Limb (tissue), 2 donors: Measurements from ENCODE around the gene KIF26A.

Experiments used
- DNase-seq, 2 donors: peaks; one replicate each; pipeline ENCODE4 v3.0.0-alpha.2; 2016; ENCODE audit errors: extremely low spot score in 2 of 2

KIF26A gene

DNA sequence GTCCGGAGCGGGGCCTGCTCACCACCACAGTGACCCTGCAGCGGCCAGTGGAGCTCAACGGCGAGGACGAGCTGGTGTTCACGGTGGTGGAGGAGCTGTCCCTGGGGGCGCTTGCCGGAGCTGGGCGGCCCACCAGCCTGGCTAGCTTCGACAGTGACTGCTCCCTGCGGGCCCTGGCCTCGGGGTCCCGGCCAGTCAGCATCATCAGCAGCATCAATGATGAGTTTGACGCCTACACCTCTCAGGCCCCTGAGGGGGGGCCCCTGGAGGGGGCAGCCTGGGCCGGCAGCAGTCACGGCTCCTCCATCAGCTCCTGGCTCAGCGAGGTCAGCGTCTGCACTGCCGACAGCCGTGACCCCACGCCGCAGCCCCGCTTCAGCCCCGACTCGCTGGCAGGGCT is 37.4 kb downstream of the KIF26A start:
- DNase-seq, result no peak

DNA sequence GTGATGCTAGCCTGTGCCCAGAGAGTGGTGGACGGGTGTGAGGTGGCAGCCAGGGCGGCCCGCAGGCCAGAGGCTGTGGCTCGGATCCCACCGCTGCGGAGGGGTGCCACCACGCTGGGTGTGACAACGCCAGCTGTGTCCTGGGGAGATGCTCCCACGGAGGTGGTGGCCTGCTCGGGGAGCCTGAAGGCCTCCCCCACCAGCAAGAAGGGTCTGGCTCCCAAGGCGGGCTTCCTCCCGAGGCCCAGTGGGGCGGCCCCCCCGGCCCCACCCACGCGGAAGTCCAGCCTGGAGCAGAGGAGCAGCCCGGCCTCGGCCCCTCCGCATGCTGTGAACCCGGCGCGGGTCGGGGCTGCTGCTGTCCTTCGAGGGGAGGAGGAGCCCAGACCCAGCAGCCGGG is 38.2 kb downstream of the KIF26A start:
- no peak for DNase-seq

DNA sequence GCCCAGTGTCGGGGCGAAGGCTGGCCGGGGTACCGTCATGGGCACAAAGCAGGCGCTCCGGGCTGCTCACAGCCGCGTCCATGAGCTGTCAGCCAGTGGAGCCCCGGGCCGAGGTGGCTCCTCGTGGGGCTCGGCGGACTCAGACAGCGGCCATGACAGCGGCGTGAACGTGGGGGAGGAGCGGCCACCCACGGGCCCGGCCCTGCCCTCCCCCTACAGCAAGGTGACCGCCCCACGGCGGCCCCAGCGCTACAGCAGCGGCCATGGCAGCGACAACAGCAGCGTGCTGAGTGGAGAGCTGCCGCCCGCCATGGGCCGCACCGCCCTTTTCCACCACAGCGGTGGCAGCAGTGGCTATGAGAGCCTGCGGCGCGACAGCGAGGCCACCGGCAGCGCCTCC is 39.0 kb downstream of the KIF26A start:
- no peak for DNase-seq

DNA sequence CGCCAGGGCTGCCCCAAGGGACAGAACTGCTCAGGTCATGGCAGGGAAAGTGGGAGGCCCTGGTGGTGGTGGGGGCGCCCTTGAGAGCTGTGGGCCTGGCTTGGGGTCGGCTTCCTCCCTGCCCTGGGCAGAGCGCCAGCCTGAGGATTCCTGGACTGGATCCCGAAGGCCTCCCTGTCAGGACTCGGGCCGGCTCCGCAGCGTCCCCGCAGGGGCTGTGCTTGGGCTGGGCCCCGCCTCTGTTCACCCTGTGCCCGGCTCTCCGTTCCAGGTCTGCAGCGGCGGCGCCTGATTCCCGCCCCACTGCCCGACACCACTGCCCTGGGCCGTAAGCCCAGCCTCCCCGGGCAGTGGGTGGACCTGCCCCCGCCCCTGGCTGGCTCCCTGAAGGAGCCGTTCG is 39.9 kb downstream of the KIF26A start:
- no peak for DNase-seq

DNA sequence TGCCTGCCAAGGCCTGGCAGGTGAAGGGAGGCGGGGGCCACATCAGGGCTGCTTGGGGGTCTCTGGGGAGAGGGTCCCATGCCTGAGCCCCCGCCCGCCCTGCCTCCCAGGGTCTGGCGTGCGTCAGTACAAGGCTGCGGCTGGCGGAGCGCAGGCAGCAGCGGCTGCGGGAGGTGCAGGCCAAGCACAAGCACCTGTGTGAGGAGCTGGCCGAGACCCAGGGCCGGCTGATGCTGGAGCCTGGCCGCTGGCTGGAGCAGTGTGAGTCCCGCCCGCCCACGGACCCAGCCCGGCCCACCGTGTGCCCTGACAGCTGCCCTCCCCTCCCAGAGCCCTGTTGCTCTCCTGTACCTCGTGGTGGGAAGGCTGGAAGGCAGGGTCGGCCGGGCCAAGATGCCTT is 40.7 kb downstream of the KIF26A start:
- DNase-seq, result no peak

DNA sequence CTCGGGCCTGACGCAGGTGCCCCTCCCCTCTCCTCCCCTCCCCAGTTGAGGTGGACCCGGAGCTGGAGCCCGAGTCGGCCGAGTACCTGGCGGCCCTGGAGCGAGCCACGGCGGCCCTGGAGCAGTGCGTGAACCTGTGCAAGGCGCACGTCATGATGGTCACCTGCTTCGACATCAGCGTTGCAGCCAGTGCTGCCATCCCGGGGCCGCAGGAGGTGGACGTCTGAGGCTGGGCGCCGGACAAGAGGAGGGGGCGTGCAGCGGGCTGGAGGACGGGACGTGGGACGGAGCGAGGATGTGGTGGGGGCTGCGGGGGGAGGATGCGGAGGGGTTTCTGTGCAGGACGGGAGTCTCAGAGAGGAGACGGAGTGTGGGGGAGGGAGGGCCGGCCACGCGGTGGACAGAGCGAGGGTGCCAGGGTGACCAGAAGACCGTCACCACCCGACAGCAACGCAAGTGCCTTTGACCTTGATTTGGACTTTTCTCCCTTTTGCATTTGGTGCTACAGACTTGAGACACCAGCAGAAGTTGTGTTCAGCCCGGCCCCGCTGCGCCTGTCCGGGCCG is 41.3 kb downstream of the KIF26A start:
- no peak for DNase-seq

DNA sequence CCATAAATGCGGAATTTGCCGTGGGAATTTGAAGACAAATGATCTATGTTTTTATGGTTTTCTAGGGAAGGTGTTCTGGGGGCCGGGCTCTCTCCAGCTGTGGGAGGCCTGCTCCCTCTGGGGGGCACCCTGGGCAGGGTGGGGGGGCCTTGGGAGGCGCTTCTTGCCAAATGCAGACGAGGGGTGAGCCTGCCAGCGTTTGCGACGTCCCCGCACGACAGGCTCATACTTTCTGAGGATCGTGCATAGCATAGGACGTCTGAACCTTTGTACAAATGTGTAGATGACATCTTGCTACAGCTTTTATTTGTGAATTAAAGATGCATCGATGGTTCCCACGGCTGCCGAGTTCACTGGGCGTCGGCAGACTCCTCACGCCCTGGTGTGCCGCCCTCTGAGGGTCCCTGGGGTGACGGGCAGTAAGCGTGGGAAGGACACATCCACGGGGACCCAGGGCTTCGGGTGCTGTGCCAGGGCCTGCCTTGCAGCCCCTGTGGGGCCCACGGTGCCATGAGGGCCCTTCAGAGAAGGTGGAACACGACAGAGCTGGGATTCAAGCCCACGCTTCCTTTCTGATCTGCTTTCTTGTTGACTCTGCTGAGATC is 42.3 kb downstream of the KIF26A start:
- no peak for DNase-seq

DNA sequence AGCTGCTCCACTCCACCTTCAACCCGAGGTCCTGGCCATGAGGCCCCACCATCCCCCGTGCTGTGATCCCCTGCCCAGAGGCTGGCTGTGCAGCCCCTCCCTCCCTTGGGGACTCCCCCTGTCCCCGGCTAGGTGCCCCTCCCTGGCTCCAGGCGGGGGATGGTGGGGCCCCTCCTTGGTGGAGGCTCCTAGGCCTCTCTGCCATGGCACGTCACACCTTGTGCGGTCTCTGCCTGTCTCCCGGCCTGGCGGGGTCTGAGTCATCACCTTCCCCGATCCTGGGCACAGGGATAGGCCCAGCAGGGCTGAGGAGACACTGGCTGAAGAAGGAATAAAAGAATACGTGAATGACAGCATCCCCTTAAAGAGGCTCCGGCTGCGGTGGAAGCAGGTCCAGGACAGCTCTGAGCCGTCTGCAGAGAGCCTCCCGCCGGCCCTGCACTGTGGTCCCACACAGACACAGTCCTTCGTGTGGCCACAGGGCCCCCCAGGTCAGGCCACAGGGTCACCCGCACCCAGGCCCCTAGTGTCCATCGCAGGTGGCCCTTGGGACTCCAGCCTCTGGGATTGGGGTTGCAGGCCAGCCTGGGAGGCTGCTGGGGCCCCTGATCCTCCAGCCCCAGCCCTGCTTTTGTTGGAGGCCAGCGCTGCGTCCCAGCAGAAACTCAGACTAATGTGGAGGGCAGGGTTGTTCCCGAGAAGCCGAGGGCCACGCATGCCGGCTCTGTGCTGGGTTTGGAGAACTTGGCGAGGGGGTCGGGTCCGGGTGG is 43.6 kb downstream of the KIF26A start:
- DNase-seq, result no peak

DNA sequence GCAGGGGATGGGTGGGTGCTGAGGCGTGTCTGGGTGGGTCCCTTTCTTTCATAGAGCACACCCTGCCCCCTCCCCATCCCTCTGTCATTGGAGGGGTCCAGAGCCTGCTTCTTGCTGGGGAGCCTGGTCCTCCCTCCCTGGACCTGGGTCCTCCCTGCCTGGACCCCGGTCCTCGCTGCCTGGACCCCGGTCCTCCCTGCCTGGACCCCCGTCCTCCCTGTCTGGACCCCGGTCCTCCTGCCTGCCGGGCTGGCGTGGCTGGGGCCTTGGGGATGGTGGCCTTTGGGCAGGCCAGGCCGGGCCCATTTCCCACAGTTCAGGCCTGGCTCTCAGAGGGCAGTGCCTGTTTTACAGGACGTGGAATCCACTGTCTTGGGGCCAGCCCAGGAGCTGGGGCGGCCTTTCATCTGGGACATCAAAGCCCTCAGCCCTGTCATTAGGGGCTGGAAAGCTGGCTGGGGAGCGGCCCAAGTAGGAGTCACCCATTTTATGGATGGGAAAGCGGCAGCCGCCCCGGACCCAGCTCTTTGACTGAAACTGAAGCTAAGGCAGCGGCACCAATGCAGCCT is 44.6 kb downstream of the KIF26A start:
- DNase-seq, result no peak

DNA sequence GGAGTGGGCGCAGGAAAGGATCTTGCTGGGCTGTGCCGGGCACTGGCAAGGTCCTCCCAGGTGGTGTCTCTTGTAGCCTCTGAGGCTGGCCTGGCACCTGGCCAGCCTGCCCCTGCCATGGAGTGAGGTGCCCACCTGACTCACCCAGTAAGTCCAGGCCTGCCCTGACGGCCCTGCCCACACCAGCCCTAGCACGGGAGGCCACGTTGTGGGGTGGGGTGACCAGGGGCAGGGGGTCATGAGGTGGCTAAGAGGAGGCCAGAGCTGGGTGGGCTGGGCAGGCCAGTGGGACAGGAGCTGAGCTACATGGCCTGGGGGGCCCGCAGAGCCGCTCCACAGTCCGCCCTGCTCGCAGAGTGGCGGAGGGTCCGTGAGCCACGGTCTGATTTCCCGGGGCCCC is 45.4 kb downstream of the KIF26A start:
- DNase-seq, result no peak

DNA sequence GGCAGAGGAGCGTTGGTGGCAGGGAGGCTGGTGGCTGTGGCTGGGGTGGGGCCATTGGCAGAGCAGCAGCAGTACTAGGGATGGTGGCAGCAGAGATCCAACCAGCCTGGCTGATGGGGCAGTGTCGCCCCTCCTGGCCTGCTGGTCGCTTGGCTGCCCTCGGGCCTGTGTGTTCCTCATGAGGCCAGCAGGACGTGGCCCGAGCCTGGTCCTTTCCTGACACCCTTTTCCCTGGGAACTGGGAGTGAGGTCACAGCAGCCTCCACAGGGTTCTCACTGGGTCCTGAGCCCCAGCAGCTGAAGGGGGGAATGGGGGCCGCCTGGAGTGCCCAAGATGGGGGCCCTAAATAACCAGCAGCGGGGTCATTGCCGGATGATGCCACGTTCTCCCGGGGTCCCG is 46.1 kb downstream of the KIF26A start:
- no peak for DNase-seq

DNA sequence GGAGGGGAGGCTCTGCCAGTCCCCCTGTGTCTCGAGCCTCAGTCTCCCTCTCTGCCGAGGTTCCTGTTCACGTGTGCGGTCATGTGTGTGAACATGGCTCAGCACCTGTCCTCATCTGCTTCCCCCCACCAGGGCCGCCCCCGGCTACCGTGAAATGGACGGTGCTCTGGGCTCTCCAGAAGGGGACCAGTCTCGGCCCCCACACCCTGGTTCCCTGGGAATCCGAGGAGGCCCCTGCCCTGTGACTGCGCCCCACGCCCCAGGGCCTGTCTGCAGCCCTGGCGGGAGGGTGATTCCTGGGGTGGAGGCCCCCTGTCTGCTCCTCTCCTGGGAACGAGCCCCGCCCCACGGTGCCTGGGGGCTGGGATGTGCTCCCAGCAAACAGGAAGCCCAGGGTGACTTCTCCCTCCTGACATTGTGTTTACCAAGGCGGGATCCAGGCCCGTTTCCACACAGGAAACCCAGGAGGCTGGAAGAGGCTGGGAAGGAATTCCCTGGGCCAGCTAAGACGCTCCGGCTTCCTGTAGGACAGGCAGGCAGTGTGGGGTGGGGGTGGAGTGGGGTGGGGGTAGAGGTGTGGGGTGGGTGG is 46.6 kb downstream of the KIF26A start:
- DNase-seq, result no peak

DNA sequence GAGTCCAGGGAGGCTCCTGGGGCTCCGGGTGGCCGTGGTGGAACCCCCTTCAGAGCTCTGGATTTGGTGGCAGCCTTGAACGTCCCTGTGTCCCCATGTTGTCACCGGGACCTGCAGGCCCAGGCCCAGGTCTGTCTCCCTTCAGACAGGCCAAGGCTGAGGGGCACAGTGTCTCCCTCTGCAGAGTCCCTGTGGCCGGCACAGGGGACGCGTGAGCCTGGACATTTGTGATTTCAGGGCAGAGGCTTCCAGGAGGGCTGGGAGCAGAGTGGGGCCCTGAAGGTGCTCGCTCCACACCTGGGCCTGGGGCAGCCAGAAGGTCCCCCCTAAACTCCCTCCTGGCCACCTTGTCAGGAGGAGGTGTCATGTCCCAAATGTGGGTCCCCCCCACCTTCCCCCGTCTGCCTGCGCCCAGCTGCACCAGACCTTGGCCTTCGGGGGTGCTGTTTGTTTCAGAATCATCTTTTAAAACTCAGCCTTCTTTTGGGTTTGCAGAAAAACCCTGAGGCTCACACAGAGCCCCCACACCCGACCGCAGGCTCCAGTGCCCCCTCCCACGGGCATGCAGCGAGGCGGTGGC is 47.6 kb downstream of the KIF26A start:
- DNase-seq, result no peak

DNA sequence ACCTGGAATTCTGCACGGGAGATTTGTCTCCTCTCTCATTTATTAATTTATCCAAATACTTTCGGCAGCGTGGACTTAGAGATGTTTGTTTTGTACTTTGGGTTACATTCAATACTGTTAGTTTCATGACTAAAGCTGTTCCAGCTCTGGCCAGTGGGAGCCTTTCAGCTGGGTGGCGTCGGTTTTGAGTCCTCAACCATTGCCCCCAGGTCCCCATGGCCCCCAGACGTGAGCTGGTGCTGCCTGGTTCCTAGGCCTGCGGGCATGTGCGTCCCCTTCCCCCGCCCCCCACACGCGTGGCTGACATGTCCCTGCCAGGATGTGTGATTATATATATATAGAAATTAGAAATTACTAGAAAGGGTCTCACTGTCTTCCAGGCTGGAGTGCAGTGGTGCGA is 48.2 kb downstream of the KIF26A start:
- DNase-seq, result no peak

DNA sequence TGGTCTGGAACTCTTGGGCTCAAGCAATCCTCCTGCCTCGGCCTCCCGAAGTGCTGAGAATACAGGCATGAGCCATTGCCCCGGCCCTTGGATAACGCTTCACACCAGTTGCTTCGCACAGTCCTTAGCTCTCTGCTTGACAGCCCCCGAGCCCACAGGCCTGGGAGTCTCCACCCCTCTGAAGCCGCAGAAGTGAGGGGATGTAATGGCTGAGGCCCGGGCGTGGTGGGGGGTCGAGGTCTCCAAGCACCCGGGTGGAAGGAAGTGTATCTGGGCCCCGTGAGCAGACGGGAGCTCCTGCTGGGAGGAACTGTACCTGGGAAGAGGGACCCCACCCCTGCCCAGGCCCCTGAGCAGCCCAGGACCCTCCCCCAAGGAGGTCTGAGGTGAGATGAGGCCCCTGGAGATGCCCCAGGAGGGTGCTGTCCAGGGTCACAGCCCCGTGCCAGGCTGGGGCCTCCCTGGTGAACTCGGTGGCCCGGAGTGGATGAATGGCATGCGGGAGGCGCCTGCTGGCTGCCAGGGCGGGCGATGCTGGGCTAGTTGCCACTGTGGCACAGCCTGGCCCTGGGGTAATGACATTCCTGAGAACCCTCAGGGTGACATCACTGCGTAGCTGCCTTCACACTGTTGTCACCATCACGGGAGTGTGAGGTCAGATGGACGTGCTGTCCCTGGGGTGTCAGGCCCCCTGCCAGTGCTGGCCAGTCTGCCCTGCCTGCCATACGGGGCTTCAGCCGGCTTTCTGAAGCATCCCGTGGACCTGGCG is 48.9 kb downstream of the KIF26A start:
- no peak for DNase-seq

DNA sequence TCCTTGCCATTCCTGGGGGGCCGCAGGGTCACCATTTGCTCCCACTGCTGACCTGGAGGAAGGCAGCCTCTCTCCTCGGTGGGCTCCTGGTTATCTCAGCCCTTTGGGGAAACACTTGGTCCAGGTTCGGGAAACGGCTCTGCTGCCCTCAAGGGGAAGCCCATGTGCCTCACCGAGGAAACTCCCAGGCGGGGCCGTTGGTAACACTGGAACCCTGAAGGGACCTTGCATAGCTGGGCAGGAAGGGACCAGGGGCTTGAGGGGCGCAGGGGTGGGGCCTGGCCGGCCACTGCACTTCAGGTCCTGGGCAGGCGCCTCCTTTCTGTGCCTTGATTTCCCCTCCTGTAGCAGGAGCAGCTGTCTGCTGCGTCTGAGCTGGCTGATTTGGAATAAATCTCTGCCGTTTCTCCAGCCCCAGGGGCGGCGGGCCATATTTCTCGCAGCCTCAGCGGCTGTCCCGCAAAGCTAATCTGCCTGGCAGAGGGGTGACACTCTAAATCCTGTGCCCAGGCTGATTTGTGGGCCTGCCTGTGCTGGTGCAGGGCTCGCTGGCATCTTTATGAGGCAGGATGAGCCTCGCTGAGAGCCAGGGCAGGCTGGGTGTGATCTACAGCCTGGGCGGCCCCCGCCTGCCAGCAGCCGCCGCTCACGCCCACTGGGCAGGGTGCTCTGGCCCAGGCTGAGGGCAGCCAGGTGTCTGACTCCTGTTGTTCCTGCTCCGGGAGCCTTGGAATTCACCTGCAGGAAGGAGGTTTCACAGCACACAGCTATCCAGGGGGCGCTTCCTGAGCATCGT is 49.7 kb downstream of the KIF26A start:
- DNase-seq, result no peak

DNA sequence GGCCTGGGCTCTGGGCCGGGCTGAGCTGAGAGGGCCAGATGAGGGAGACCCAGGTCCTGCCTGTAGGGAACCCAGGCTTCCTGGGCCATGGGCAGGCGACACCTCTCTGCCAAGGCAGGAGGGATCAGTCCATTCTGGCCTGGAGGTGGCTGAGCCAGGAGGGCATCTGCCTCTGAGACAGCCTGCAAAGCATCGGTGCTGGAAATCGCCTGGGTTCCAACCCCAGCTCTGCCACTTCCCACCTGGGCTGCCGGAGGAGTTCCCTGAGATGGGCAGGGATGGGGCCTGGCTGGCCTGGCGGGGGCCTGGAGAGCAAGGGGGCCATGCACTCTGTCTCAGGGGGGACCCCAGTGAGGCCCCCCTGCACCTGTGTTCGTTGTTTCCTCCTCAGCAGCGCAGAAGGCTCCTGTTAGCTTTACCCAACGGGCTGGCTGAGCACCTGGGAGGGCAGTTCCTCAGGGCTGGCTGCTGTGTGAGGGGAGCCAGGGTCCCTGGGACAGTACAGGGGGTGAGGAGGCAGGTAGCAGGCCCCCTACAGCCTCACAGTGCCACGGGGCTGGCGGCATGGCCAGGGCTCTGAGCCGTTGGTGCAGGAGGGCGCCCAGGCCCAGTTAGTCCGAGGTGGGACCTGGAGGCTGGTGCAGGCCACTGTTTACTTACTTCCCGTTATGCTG is 50.5 kb downstream of the KIF26A start:
- no peak for DNase-seq

DNA sequence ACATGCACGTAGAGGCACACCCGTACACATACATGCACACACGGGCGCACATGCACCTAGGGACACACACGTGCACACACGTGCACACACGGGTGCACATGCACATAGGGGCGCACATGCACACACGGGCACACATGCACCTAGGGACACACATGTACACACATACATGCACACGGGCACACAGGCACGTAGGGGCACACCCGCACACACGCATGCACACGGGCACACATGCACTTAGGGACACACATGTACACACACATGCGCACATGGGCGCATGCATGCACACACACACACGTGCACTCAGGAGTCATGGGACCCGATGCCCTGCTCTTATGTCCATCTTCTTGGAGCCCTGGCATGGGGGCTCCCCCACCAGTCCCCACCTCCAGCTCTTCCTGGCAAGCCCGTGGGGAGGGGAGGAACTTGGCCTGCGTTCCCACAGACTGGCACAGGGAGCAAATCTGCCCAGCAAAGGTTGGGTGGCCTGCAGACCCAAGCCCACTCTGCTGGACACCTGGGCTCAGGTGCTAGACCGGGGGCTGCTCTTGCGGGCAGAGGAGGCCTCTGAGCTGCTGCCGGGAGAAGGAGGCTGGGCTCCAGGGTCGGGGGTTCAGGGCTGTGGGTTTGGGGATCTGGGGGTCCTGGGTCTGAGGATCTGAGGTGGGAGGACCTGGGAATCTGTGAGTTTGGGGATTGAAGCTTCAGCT is 51.4 kb downstream of the KIF26A start:
- DNase-seq, result no peak

DNA sequence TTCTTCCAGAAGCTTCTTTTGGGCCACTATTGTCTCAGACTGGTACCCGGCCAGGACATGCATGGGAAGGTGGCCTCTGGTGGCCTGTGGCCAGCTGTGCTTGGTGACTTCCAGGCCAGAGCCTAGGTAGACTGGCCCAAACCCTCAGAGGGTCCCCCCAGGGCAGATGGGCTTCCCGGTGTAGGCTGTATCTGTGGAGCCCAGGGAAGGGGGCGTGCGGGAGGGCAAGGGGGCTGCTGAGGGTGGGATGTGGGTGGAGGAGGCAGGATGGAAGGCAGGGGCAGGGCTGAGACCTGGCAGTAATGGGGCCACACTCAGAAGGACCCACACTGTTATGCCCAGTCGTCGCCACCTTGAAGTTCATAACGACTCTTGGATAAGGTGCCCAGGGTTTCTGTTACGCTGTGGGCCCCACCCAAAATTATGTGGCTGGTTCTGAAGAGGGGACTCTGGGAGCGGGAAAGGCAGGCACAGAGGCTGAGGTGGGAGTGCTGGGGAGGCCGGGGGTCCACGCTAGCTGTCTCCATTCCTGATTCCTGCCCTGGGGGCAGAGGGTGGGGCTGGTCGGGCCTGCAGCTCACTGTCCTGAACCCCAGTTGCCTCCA is 52.1 kb downstream of the KIF26A start:
- no peak for DNase-seq
